A673 (cell line): Measurements from ENCODE around the gene TRPM1.

Experiments used
- EZH2 ChIP-seq: fragments of 200-600 bp; sonication (generic); IDR thresholded peaks from 2 replicates; pipeline ENCODE4 v1.6.1; 2017; ENCODE audit warnings: borderline replicate concordance, low read depth, mild to moderate bottlenecking, mixed read lengths, antibody characterized with exemption, low read length; ENCODE audit not compliant: poor library complexity, severe bottlenecking
- TF ChIP-seq, protein P1 (sequence below): fragments of 300-800, 200-600 bp; sonication (generic); conservative IDR thresholded peaks from 2 replicates; pipeline ENCODE4 v1.5.1; 2017; ENCODE audit warnings: low read depth, mild to moderate bottlenecking, antibody characterized with exemption, low read length, moderate library complexity, mixed read lengths

DNA sequence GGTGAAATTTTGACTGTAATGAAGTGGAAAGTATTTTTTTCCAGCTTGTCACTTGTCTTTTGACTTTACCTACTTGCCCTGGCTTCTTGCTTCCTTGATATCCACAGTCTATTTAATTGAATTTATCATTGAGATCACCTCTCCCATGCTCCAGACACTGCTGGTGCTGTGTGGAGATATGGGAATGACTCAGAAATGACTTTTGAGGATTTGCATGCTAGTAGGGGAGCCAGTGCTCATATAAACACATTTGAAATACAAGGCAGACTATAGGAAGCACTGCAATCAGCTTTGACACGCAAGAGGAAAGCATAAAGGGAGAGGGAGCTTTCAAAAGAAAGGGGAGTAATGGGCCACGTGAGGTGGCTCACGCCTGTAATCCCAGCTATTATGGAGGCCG lies 7.3 kb upstream of the TRPM1 start:
- TF ChIP-seq, protein P1, sequence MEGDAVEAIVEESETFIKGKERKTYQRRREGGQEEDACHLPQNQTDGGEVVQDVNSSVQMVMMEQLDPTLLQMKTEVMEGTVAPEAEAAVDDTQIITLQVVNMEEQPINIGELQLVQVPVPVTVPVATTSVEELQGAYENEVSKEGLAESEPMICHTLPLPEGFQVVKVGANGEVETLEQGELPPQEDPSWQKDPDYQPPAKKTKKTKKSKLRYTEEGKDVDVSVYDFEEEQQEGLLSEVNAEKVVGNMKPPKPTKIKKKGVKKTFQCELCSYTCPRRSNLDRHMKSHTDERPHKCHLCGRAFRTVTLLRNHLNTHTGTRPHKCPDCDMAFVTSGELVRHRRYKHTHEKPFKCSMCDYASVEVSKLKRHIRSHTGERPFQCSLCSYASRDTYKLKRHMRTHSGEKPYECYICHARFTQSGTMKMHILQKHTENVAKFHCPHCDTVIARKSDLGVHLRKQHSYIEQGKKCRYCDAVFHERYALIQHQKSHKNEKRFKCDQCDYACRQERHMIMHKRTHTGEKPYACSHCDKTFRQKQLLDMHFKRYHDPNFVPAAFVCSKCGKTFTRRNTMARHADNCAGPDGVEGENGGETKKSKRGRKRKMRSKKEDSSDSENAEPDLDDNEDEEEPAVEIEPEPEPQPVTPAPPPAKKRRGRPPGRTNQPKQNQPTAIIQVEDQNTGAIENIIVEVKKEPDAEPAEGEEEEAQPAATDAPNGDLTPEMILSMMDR, result no peak
- no peak for TF ChIP-seq EZH2
